Ascending aorta (tissue), 2 donors: ENCODE results near the gene SEZ6L. TPM values are rescaled to one million over a fixed set of nuclear protein-coding genes. Genes with fewer than 3 reads are reported as not detected.

Experiments used
- DNase-seq, 2 donors: peaks; one replicate each; pipeline ENCODE4 v3.0.0-alpha.2; 2019; ENCODE audit warnings: low spot score in 2 of 2
- H3K27ac ChIP-seq, 2 donors: fragments of 200-600 bp; sonication (generic); one replicate each; pipeline ENCODE4 v1.5.1; 2016 to 2017; ENCODE audit warnings: mild to moderate bottlenecking in 1 of 2
- H3K27me3 ChIP-seq: fragments of 200-600 bp; sonication (generic); one replicate; pipeline ENCODE4 v1.5.1; 2017
- H3K36me3 ChIP-seq, 2 donors: fragments of 200-600 bp; sonication (generic); one replicate each; pipeline ENCODE4 v1.5.1; 2016
- H3K4me1 ChIP-seq, 2 donors: fragments of 200-600 bp; sonication (generic); one replicate each; pipeline ENCODE4 v1.5.1; 2016 to 2017; ENCODE audit warnings: mild to moderate bottlenecking in 1 of 2
- H3K4me3 ChIP-seq, 2 donors: fragments of 200-600 bp; sonication (generic); one replicate each; pipeline ENCODE4 v1.5.1; 2016 to 2017; ENCODE audit warnings: mild to moderate bottlenecking in 1 of 2
- H3K9me3 ChIP-seq, 2 donors: fragments of 200-600 bp; sonication (generic); one replicate each; pipeline ENCODE4 v1.5.1; 2016
- intact Hi-C: fragments of 100-400 bp; cut with DNase I; formaldehyde crosslinking; loops from one replicate; pipeline ENCODE4 v1.15.1; 2023
- total RNA-seq: library from RNA; depleted of rRNA; stranded (reverse); fragments of >200 nt; gene quantifications from one replicate; pipeline ENCODE4 v1.1.0, GENCODE V29; 2016
- TF ChIP-seq, protein P1 (sequence below), 3 experiments: fragments of 200-600 bp in 2 of 3; fragments of 450-650 bp in 1 of 3; sonication (generic) in 2 of 3; IDR thresholded peaks; one replicate each; pipeline ENCODE4 v1.5.1; 2016 to 2019; ENCODE audit warnings: antibody characterized with exemption in 3 of 3, mild to moderate bottlenecking in 1 of 3, moderate library complexity in 1 of 3

Gene SEZ6L
- total RNA-seq, 1 donor from 2014 or later: not detected

DNA sequence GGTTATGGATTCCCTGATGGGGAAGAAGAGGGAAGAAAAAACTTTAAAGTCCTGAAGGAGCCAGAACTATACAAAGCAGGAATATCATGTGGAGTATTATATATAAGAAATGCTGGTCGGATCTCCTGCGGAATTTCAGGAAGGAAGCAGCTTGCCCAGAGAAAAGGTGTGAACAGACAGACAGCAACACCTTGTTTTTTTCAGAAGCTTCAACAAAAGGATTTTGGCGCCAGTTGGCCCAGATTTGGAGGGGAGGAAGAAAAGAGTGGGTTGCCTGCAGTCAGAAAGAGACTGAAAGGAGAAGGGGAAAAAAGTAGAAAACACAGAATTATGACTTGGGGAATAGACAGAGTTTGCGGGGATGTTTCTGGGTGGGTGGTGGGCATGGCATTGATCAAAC, 45.2 kb downstream of the SEZ6L start:
- H3K27me3 ChIP-seq: no peaks in the 10 kb centered on the region
- TF ChIP-seq, protein P1, sequence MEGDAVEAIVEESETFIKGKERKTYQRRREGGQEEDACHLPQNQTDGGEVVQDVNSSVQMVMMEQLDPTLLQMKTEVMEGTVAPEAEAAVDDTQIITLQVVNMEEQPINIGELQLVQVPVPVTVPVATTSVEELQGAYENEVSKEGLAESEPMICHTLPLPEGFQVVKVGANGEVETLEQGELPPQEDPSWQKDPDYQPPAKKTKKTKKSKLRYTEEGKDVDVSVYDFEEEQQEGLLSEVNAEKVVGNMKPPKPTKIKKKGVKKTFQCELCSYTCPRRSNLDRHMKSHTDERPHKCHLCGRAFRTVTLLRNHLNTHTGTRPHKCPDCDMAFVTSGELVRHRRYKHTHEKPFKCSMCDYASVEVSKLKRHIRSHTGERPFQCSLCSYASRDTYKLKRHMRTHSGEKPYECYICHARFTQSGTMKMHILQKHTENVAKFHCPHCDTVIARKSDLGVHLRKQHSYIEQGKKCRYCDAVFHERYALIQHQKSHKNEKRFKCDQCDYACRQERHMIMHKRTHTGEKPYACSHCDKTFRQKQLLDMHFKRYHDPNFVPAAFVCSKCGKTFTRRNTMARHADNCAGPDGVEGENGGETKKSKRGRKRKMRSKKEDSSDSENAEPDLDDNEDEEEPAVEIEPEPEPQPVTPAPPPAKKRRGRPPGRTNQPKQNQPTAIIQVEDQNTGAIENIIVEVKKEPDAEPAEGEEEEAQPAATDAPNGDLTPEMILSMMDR (IDR thresholded peaks at IDR 0.05): no peak
- H3K27ac ChIP-seq: no peak overlapping the region
- no peaks in the 10 kb centered on the region for H3K4me1 ChIP-seq
- DNase-seq: no peak
- H3K4me3 ChIP-seq: no peak overlapping the region
- no peaks in the 10 kb centered on the region for H3K9me3 ChIP-seq
- intact Hi-C loops: no loop called here
- H3K36me3 ChIP-seq: no peaks in the 10 kb centered on the region

DNA sequence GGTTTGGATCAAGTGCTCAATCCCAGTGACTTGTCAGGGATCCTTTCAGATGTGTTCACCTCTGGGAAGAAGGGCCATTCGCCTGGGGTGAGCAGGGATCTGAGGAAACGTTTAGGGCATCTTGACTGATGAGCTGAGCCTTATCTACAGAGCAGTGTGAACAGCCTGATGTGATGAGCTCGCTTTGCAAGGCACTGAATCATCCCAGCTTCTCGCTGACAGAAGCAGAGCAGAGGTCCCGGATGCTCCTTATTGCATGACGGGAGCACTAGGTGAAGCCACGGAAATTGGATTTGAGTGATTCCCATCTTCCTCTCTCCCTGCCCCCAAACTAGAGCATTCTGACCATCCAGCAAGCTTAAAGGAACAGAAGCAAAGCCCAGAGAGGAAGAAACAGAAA, 46.5 kb downstream of the SEZ6L start:
- no peak for DNase-seq
- H3K9me3 ChIP-seq: no peaks in the 10 kb centered on the region
- no peak overlapping the region for H3K27ac ChIP-seq
- TF ChIP-seq, protein P1 (IDR thresholded peaks at IDR 0.05): no peak
- no peak overlapping the region for H3K4me3 ChIP-seq
- intact Hi-C loops: no loop called here
- H3K36me3 ChIP-seq: no peaks in the 10 kb centered on the region
- H3K4me1 ChIP-seq: no peaks in the 10 kb centered on the region
- no peaks in the 10 kb centered on the region for H3K27me3 ChIP-seq

DNA sequence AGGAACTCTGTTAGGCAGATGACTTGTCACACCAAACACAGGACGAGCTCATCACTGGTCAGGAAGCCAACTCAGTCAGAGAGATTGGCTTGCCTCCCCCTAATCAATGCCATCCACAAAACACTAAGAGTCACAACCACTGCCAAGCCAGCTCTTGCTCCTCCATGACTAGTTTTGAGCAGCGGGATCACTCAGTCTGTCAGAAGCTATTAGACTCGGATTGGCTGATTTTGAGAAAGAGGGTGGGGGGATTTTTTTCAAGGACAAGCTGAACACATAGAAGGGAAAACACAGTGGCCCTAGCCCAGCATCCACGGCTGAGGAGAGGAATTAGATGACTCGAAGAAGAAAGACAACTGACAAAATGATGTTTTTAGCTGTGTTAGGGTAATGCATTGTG, 55.9 kb downstream of the SEZ6L start:
- Histone ChIP-seq H3K4me3 (no peak overlapping the region), H3K27me3 (no peaks in the 10 kb centered on the region), H3K9me3 (no peaks in the 10 kb centered on the region), H3K4me1 (no peaks in the 10 kb centered on the region), H3K27ac (no peak overlapping the region), H3K36me3 (no peaks in the 10 kb centered on the region)
- no peak for DNase-seq
- intact Hi-C loops: no loop called here
- TF ChIP-seq, protein P1 (IDR thresholded peaks at IDR 0.05): no peak

DNA sequence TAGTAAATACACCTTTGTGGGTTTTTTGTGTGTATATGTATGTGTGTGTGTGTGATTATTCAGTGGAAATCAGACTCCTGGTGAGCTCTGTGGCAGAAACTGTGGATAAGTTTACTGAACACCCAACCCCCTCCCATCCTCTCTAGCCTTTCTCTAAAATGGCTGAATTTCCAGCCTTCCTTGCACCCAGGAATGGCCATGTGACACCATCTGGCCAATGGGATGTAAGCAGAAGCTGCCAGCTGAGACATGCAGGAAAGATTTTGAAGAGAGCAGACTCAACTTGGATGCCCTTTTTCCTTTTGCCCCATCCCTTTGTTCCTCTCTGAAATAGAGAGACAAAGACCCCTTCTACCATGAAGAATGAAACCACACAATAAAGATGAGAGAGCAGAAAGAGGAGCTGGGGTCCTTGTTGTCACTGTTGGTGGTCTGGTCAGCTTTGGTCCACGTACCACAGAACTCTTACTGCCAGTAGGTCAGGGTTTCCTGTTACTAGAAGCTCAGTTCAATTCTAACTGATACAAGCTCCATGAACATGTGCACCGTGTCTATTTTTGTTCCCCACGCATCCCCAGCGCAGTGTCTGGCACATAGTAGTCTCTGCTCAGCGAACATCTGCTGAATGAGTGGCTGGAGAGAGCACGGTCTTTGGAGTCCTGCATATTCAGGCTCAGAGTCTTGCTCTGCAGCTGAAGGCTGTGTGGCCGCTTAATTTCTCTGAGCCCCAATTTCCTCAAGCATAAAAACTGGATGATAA, 57.5 kb downstream of the SEZ6L start:
- Histone ChIP-seq H3K9me3 (no peaks in the 10 kb centered on the region), H3K4me3 (no peak overlapping the region), H3K27ac (no peak overlapping the region), H3K36me3 (no peaks in the 10 kb centered on the region), H3K4me1 (no peaks in the 10 kb centered on the region), H3K27me3 (no peaks in the 10 kb centered on the region)
- DNase-seq: no peak
- TF ChIP-seq, protein P1 (IDR thresholded peaks at IDR 0.05): no peak
- intact Hi-C loops: no loop called here

DNA sequence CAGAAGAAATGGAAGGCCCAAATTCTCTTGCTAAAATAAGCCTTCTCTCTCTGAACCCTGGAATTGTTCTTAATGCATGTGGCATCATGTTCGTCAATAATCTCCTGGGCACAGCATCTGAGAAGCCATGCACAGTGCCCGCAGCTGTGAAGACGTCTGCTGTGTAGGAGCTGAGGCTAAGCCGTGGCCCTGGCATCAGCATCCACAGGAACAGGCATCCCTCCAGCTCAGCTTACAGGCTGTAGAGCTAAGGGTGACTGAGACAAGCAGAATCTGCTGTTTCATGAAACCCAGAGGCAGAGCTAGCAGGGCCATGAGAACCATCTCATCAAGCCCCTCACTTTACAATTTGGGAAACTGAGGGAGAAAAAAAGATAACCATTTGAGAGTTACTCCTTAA, 60.6 kb downstream of the SEZ6L start:
- TF ChIP-seq, protein P1 (IDR thresholded peaks at IDR 0.05): no peak
- intact Hi-C loops: no loop called here
- Histone ChIP-seq H3K27ac (no peak overlapping the region), H3K4me3 (no peak overlapping the region), H3K36me3 (no peaks in the 10 kb centered on the region), H3K4me1 (no peaks in the 10 kb centered on the region), H3K27me3 (no peaks in the 10 kb centered on the region), H3K9me3 (no peaks in the 10 kb centered on the region)
- no peak for DNase-seq
